Daoy (cell line): ENCODE measurements around the gene EFHD1. TPM values are rescaled to one million over a fixed set of nuclear protein-coding genes. Genes with fewer than 3 reads are reported as not detected.
"Not testable (repeated sequence)": the region's sequence is repeated elsewhere in the genome, so short reads cannot be mapped to it uniquely, and the experiment has no call there.

Experiments used
- DNase-seq: peaks from one replicate; pipeline ENCODE4 v3.0.0-alpha.2; 2015; ENCODE audit warnings: low read depth
- total RNA-seq: library from RNA; depleted of rRNA; stranded (reverse); fragments of >200 nt; shearing (Covaris generic); gene quantifications from 2 replicates; pipeline ENCODE4 v1.2.3, GENCODE V29; 2014; rRNA removed

EFHD1 gene
- total RNA-seq, 1 experiment from 2014 or later = 0.06 TPM

DNA sequence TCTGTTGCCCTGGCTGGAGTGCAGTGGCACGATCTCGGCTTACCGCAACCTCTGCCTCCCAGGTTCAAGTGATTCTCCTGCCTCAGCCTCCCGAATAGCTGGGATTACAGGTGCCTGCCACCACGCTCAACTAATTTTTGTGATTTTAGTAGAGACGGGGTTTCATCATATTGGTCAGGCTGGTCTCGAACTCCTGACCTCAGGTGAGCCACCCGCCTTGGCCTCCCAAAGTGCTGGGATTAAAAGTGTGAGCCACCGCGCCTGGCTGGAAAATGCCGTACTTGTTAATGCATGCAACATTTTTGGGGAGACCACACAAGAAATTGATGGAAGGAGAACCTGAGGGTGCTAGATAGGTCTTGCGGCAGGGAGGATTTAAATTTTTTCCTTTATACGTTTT, 57.7 kb downstream of the EFHD1 start:
- DNase-seq = not testable (repeated sequence)

DNA sequence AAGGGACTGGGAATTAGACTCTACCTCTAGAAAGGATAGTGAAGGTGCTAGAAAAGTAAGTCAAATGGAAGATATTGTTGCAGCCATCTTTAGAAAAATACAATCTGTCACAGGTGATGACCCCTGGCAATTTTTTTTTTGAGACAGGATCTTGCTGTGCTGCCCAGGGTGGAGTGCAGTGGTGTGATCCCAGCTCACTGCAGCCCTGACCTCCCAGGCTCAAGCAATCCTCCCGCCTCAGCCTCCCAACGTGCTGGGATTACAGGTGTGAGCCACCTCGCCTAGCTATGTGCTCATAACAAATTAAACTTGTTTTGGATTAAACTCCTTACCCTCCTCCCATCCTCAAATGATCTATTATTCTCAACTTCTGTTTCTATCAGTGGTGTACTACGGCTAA, 59.9 kb downstream of the EFHD1 start:
- DNase-seq = no peak

DNA sequence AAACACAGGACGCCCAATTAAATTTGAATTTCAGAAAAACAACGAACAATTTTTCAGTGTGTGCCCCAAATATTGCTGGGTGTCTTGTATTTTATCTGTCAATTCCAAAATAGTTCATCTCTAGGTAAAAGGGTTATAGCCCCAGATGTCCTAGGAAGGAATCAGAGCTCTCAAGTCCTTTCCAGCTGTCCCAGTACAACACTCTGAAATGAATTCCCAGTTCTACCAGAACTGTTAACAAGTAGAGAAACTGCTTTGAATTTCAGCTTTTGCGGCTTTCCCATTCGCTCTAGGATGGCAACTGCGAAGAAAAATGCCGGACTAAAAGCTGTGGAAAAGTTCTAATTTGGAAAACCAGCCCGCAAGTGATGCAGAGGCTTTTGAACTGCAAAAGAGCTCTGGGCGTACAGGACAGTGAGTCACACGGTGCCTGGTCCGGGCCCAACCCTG, 63.2 kb downstream of the EFHD1 start:
- DNase-seq = no peak

DNA sequence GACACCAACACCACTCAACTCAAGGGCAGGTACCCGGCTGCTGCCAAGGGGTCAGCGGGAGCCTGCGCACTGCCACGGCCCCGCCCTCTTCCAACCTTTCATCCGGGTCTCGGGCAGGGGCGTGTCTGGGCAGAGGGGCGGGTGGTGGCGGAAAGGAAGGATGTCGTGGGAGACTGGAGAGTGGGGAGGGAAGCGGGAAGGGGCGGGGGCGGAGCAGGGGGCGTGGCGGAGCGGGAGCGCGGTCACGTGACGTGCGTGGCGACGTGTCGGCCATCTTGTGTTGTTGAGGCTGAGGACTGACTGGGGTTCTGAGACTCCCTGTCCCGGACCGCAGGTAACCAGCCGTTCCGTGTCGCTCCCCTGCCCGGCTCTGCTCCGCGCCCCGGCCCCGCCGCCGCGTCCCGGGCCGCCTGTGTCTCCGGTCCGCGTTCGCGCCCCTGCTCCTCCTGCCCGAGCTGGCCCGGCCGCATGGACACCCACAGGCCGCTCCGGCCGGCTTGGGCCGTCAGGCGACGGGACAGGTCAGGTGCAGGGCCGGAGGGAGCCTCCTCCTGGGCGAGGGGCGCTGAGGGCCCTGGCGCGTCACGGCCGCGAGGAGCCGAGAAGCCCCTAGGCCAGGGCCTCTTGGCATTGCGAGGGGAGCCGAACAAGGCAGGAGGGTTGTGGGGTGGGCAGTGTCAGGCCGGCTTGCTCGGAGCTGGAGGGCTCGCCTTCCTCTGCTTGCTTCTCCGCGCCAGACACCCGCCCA, 63.8 kb downstream of the EFHD1 start, which contains the start of gene GIGYF2:
TSS of gene GIGYF2 (plus strand) at position 273 of the 748 bp plus-strand sequence. CDS start 37,867 bp downstream, outside the sequence.
- peak; percentile 98 for DNase-seq

DNA sequence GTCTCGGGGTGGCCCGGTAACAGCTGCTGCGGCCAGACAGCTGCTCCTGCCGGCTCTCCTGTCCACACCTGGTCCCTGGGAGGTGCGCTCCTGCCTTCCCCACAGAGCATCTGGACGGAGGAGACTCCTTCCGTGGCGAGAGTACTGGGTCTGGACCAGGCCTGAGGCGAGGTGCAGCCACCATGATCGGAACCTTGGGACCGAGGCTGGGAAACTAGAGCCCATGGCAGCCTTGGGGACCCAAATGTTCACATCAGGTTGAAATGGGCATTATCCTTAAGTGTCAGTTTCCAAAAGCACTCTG, 64.4 kb downstream of the EFHD1 start:
- no peak for DNase-seq

DNA sequence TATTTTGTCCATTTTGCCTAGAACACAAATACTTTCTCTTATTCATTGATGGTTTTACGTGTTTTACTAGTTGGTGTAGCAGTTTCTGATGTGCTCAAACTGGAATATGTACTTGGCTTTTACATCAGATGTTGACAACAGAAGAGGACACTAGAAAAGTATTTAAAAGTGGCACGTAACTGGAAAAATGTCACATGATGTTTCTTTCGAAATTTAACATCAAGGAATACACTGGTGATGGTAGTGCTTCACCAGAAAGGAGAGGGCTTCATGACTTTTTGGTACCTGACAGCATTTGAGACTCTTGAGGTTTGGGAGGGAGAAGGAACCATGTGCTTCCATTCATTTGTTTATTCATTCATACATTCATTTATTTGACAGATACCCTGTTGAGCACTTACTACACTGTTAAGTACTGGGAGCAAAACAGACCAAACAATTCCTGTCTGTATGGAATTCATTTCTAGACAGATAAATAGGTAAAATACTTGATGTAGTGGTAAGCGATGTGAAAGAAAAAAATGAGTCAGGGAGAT, 65.2 kb downstream of the EFHD1 start:
- no peak for DNase-seq

DNA sequence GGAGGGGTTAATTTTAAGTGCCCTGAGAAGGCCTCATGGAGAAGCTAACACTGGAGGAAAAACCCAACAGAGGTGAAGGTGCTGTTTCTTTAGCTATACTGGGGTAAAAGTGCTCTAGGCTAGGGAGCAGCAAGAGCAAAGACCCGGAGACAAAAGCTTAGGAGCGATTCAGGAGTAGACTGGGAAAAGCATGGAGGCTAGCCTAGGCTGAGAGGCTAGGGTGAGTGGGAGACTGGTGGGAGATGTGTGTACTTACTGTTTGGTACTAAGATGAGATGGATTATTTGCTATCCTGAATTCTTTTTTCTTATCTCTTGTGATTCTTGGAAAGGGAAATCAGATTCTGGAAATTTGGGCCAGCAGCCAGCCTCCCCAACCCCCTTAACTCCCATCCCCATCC, 65.7 kb downstream of the EFHD1 start:
- DNase-seq = no peak

DNA sequence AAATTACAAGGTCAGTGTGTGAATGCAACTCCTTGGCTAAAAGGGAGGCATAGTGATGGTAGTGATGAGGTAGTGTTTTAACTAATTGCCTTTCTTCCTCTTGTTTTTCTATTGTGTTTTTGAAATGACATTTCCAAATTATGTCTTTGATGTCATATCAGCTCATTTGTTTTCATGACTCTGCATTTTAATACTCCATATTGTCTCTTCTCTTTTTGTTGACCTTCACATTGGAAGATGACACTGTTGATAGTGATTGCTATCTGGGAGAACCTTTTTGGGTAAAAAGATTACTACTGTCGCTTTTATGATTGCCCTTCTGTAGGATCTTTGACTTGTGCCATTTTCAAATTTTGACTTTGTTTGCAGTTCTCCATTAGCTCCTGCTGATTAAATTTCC, 66.8 kb downstream of the EFHD1 start:
- DNase-seq = no peak

DNA sequence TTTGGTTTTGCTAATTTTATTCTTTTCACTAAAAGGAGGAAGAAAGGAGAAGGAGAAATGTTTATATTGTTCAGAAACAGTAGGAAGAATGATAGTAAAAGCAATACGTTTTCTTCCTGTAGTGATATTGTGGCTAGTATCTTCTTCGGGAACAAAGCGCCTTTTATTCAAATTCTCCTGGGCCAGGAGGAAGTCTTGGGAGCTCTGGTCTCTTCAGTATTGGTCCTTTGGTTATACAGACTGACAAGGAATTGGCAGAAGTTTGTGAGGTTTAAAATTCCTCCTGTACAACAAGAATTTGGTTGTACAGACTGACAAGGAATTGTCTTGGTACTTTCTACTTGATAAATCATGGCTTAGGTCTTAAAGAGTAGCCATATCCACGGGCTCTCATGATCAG, 73.7 kb downstream of the EFHD1 start:
- no peak for DNase-seq

DNA sequence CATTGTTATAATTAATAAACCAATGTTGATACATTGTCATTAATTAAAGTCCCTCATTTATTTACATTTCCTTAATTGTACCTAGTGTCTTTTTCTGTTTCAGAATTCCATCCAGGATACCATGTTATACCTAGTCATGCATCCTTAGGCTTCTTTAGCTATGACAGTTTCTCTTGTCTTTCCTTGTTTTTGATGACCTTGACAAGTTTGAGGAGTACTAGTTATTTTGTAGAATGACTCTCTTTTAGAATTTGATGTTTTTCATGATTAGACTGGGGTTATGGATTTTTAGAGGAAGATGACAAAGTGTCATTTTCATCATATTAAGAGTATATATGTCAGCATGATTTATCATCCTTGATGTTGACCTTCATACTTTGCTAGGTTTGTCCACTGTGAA, 80.1 kb downstream of the EFHD1 start:
- DNase-seq = no peak

DNA sequence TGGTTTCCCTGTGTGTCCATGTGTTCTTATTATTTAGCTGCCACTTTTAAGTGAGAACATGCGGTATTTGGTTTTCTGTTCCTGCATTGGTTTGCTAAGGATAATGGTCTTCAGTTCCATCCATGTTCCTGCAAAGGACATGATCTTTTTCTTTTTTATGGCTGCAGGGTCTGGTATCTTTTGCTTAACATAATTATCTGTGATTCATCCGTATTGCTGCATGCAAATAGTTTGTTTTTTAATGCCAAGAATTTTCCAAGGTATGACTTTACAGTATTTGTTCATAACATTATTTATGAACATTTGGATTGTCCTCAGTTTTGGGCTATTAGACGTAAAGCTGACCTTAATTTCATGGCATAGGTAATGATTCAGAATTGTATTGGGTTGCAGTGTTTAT, 81.6 kb downstream of the EFHD1 start:
- no peak for DNase-seq

DNA sequence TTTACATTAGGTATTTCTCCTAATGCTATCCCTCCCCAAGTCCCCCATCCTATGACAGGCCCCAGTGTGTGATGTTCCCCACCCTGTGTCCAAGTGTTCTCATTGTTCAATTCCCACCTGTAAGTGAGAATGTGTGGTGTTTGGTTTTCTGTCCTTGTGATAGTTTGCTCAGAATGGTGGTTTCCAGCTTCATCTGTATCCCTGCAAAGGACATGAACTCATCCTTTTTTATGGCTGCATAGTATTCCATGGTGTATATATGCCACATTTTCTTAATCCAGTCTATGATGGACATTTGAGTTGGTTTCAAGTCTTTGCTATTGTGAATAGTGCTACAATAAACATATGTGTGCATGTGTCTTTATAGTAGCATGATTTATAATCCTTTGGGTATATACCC, 86.7 kb downstream of the EFHD1 start:
- DNase-seq = not testable (repeated sequence)

DNA sequence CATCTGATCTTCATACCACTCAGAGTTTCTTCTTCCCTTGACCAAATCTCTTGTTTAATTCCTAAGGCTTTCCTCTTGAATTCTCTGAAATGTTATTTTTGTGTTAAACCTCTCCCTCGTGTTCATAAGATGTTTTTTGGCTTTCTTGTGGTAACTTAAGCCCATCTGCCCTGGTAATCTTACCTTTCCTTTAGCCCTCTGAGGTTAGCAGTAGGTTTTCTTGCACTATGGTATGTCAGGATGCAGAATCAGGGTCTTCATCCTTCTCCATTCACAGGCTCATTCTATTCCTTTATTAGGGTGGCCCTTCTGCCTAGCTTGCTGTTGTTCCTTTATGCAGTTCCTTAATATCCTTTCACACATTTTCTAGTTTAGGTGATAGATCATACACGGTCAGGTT, 87.9 kb downstream of the EFHD1 start:
- no peak for DNase-seq

DNA sequence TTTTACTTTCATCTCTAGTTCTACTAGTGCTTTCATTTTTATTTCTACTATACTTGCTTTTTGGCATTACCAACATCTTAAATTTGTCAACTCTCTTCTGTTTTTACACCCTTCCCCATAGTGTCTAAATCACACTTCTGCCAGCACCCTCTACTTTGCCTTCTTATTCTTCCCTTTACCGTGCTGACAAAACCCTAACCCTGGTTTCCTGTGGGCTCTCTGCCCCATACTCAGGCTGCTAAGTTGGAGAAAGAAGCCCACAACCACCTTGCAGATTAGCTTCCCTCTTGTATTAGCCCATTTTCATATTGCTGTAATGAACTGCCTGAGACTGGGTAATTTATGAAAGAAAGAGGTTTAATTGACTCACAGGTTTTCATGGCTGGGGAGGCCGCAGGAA, 88.5 kb downstream of the EFHD1 start:
- no peak for DNase-seq

DNA sequence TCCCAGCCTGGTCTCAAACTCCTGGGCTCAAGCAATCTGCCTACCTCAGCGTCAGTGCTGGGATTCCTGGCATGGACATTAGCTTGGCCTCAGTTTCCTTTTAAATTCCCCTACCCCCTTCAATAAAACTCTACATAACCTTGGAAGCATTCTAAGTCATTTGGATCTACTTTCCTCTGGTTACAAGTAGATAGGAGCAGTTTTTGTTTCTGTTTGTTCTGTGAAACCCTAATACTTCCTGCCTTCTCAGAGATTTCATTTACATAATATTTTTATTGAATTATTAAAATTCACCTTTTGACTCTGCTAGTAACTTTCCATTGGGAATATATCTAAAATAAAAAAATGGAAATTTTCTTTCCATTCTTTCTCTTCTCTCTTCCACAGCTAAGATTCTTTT, 89.6 kb downstream of the EFHD1 start:
- no peak for DNase-seq

DNA sequence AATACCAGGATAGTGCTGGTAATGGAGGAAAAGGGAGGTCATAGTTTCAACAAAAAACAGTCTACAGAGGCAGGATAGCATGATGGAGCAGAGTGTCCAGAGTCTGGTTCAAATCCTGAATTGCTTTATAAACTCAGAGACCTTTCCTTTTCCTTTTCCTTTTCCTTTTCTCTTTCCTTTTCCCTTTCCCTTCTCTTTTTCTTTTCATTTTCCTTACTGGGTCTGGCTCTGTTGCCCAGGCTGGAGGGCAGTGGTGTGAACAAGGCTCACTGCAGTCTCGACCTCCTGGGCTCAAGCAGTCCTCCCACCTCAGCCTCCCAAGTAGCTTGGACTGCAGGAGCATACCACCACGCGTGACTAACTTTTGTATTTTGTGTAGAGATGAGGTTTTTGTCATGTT, 95.4 kb downstream of the EFHD1 start:
- no peak for DNase-seq

DNA sequence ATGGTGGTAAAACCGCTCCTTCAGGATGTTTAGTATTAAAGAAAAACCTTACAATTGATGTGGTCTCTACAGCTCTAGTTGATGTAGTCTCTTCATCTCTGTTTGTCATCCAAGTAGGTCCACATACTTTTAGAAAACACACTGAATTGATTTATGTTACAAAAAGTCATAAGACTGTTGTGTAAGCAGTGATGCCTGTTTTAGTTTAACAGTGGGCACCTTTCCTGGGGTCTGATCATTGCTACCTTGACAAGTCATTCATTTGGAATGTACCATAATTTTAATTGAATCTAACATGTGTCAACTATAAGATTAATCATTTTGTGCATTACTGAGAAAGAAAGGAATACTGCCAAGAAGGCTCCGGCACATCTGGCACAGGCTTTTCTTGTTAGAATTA, 98.1 kb downstream of the EFHD1 start:
- no peak for DNase-seq

Other genes starting within 250 kb of the EFHD1 start
- gene ALPG, start 226.8 kb upstream of the EFHD1 start, total RNA-seq = not detected in 2 replicates
- not detected in 2 replicates for gene ALPI, start 177.5 kb upstream of the EFHD1 start, total RNA-seq
- not detected in 2 replicates for gene ECEL1, start 145.8 kb upstream of the EFHD1 start, total RNA-seq
- not detected in 2 replicates for gene PRSS56, start 113.2 kb upstream of the EFHD1 start, total RNA-seq
- gene CHRND, start 107.4 kb upstream of the EFHD1 start, total RNA-seq = not detected in 2 replicates
- gene CHRNG, start 93.9 kb upstream of the EFHD1 start, total RNA-seq = not detected in 2 replicates
- 5.4 and 8.4 TPM in 2 replicates for gene TIGD1, start 83.0 kb upstream of the EFHD1 start, total RNA-seq
- gene EIF4E2, start 82.9 kb upstream of the EFHD1 start, total RNA-seq = 80.5 and 109 TPM in 2 replicates
- 44.4 and 56.9 TPM in 2 replicates for gene GIGYF2, start 63.7 kb downstream of the EFHD1 start, total RNA-seq
- not detected in 2 replicates for gene KCNJ13, start 143.0 kb downstream of the EFHD1 start, total RNA-seq
- gene SNORC, start 236.7 kb downstream of the EFHD1 start, total RNA-seq = 0.29 and 0.30 TPM in 2 replicates